HepG2 (cell line): ENCODE results near the gene TLCD5. TPM values are rescaled to one million over a fixed set of nuclear protein-coding genes. Genes with fewer than 3 reads are reported as not detected.
A peak's percentile ranks its signal among the peaks of the same experiment; 100 is the strongest.

Experiments
- CTCF ChIP-seq: sonication (generic); formaldehyde crosslinking; IDR thresholded peaks from 2 replicates; pipeline ENCODE4 v1.5.0; 2020; ENCODE audit warnings: mild to moderate bottlenecking, missing genetic modification reagents, moderate library complexity
- FOXC1 ChIP-seq: sonication (generic); formaldehyde crosslinking; IDR thresholded peaks from 2 replicates; pipeline ENCODE4 v1.8.0; 2022; ENCODE audit warnings: mild to moderate bottlenecking, missing genetic modification reagents, borderline replicate concordance
- HMGXB4 ChIP-seq, 2 experiments: sonication (generic) in 1 of 2; formaldehyde crosslinking in 1 of 2; IDR thresholded peaks; 2 replicates each; pipeline versions ENCODE4 v1.4.0 to v1.6.1; 2018 to 2020; ENCODE audit warnings: missing genetic modification reagents in 2 of 2, borderline replicate concordance in 1 of 2, low read depth in 1 of 2, mild to moderate bottlenecking in 1 of 2, missing biosample characterization in 1 of 2
- MED1 ChIP-seq: sonication (generic); formaldehyde crosslinking; IDR thresholded peaks from 2 replicates; pipeline ENCODE4 v1.4.0; 2020; ENCODE audit warnings: missing genetic modification reagents
- MEIS2 ChIP-seq: sonication (generic); formaldehyde crosslinking; IDR thresholded peaks from 2 replicates; pipeline ENCODE4 v1.9.0; 2021; ENCODE audit warnings: mild to moderate bottlenecking, missing genetic modification reagents
- MYC ChIP-seq: sonication (generic); formaldehyde crosslinking; IDR thresholded peaks from 2 replicates; pipeline ENCODE4 v1.9.0; 2021; ENCODE audit warnings: missing genetic modification reagents, borderline replicate concordance
- SRY ChIP-seq: sonication (generic); formaldehyde crosslinking; IDR thresholded peaks from 2 replicates; pipeline ENCODE4 v1.8.0; 2022; ENCODE audit warnings: mild to moderate bottlenecking, missing genetic modification reagents
- STAG1 ChIP-seq: sonication (generic); formaldehyde crosslinking; IDR thresholded peaks from 2 replicates; pipeline ENCODE4 v1.4.0; 2020; ENCODE audit warnings: missing genetic modification reagents
- TEF ChIP-seq: sonication (generic); formaldehyde crosslinking; IDR thresholded peaks from 2 replicates; pipeline ENCODE4 v1.5.0; 2020; ENCODE audit warnings: missing genetic modification reagents
- TFDP1 ChIP-seq: IDR thresholded peaks from 2 replicates; pipeline ENCODE4 v1.6.1; 2016; ENCODE audit warnings: missing compliant biosample characterization, missing genetic modification reagents, borderline replicate concordance
- ZBTB26 ChIP-seq: IDR thresholded peaks from 2 replicates; pipeline ENCODE4 v1.6.1; 2016; ENCODE audit warnings: missing compliant biosample characterization, missing genetic modification reagents, borderline replicate concordance
- ZFAT ChIP-seq: sonication (generic); formaldehyde crosslinking; conservative IDR thresholded peaks from 2 replicates; pipeline ENCODE4 v1.8.1; 2023; ENCODE audit warnings: missing genetic modification reagents, inconsistent platforms
- ZNF136 ChIP-seq: sonication (generic); formaldehyde crosslinking; IDR thresholded peaks from 2 replicates; pipeline ENCODE4 v1.8.1; 2022; ENCODE audit warnings: low read depth, mild to moderate bottlenecking, moderate library complexity, missing genetic modification reagents
- ZNF263 ChIP-seq: sonication (generic); formaldehyde crosslinking; IDR thresholded peaks from 2 replicates; pipeline ENCODE4 v1.4.0; 2020; ENCODE audit warnings: missing genetic modification reagents
- ZNF552 ChIP-seq: sonication (generic); formaldehyde crosslinking; IDR thresholded peaks from 2 replicates; pipeline ENCODE4 v1.9.0; 2022; ENCODE audit warnings: missing genetic modification reagents, mild to moderate bottlenecking, borderline replicate concordance
- ZSCAN20 ChIP-seq: sonication (generic); formaldehyde crosslinking; IDR thresholded peaks from 2 replicates; pipeline ENCODE4 v1.4.0; 2020; ENCODE audit warnings: missing genetic modification reagents, mild to moderate bottlenecking, borderline replicate concordance
- polyA plus RNA-seq, 8 experiments: library from polyadenylated mRNA; depleted of rRNA in 3 of 8; stranded (reverse) in 7 of 8; unstranded in 1 of 8; fragments of >200 nt; fragmentation: Illumina TruSeq in 4 of 8; extraction: Trizol in 4 of 8; gene quantifications; 2 replicates each; pipeline versions ENCODE4 v1.2.1 to v1.2.3, GENCODE V29; 2011 to 2016; ENCODE audit warnings: low read depth in 4 of 8, missing spikeins in 1 of 8, mixed read lengths in 1 of 8; ENCODE audit not compliant: insufficient read depth in 1 of 8
- total RNA-seq, 5 experiments: library from RNA; depleted of rRNA; stranded (reverse); fragments of >200 nt; fragmentation: Illumina TruSeq; extraction: Trizol; gene quantifications; 2 replicates each; pipeline ENCODE4 v1.2.3, GENCODE V29; 2016; ENCODE audit warnings: low read depth in 1 of 5

Gene TLCD5
- total and polyA plus RNA-seq, 2 of the 13 experiments (the other 11 are each of a cell fraction or from before 2014, with no cell fraction given) = 6.1 to 7.6 TPM

GRCh38 chr11:120324932-120325810, at the start of gene TLCD5 (continued):
- TF ChIP-seq HMGXB4 (CRISPR knock-in tag; IDR thresholded peaks at IDR 0.05; ENCODE audit: borderline replicate concordance in 1 of 2, low read depth in 1 of 2) (peak in 1 of 2 experiments; percentile 59; a peak in 2 of 4 replicates), ZNF263 (CRISPR knock-in tag) (peak; percentile 89), MYC (peak; percentile 63), MEIS2 (CRISPR knock-in tag) (peak; percentile 60; the same call in 1 of the 2 replicates), ZBTB26 (CRISPR knock-in tag) (no peak), SRY (peak; percentile 57; the same call in 1 of the 2 replicates), TEF (no peak), CTCF (peak; percentile 62), FOXC1 (CRISPR knock-in tag) (peak; percentile 45), ZFAT (CRISPR knock-in tag) (peak; percentile 70; the same call in 1 of the 2 replicates), STAG1 (CRISPR knock-in tag) (peak; percentile 7), ZNF136 (no peak), TFDP1 (peak; percentile 51; the same call in 1 of the 2 replicates), ZSCAN20 (CRISPR knock-in tag) (peak; percentile 93; the same call in 1 of the 2 replicates), ZNF552 (no peak), MED1 (CRISPR knock-in tag) (peak; percentile 19; the same call in 1 of the 2 replicates)
